ENCODE measurements around the gene PTPRB. TPM values are rescaled to one million over a fixed set of nuclear protein-coding genes. Genes with fewer than 3 reads are reported as not detected.

PTPRB gene
- total and polyA plus RNA-seq, 2 donors = 15.9 to 42.2 TPM

DNA sequence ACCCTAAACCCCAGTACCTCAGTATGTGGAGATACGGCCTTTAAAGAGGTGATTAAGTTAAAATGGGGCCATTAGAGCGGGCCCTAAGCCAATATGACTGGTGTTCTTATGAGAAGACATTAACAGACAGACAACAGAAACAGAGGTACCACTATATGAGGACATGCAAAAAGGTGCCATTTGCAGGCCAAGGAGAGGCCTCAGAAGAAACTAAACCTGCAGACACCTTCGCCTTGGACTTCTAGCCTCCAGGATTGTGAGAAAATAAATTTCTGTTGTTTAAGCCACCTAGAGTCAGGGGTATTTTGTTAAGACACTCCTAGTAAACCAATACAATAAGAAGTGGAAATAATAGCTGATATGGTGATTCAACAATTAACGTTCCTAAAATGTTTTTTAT is 32.6 kb downstream of the PTPRB start:
- Histone ChIP-seq H3K4me3 (ENCODE audit: low read depth, low read length) (no peak overlapping the region), H3K36me3 (ENCODE audit: insufficient read depth) (no peaks in the 10 kb centered on the region), H3K4me1 (ENCODE audit: insufficient read depth) (no peaks in the 10 kb centered on the region), H3K27ac (ENCODE audit: low read depth) (no peak overlapping the region)
- WGBS = 86% methylated on average over 4 of the region's 4 CpGs
- DNase-seq (ENCODE audit: extremely low spot score) = no peak

DNA sequence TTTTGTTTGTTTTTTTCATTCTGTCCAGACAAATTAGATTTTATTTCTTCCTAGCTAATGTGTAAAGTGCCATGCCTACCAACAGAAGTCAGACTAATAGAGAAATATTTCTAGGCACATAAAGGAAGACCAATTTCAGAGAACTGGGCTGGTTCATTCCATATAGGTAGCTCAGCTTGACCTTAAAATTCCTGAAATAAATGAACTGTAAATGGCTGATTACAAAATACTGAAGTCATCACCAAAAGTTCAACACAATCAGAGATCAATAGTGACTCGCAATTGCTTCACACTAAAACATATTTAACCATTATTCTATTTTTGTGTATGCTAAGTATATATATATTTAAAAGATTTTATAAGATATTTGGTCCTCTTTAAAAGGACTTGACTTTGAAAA is 34.2 kb downstream of the PTPRB start:
- Histone ChIP-seq H3K4me1 (ENCODE audit: insufficient read depth) (no peaks in the 10 kb centered on the region), H3K36me3 (ENCODE audit: insufficient read depth) (no peaks in the 10 kb centered on the region), H3K4me3 (ENCODE audit: low read depth, low read length) (no peak overlapping the region), H3K27ac (ENCODE audit: low read depth) (no peak overlapping the region)
- DNase-seq (ENCODE audit: extremely low spot score) = no peak
- 44% methylated on average over 1 of the region's 1 CpG for WGBS

DNA sequence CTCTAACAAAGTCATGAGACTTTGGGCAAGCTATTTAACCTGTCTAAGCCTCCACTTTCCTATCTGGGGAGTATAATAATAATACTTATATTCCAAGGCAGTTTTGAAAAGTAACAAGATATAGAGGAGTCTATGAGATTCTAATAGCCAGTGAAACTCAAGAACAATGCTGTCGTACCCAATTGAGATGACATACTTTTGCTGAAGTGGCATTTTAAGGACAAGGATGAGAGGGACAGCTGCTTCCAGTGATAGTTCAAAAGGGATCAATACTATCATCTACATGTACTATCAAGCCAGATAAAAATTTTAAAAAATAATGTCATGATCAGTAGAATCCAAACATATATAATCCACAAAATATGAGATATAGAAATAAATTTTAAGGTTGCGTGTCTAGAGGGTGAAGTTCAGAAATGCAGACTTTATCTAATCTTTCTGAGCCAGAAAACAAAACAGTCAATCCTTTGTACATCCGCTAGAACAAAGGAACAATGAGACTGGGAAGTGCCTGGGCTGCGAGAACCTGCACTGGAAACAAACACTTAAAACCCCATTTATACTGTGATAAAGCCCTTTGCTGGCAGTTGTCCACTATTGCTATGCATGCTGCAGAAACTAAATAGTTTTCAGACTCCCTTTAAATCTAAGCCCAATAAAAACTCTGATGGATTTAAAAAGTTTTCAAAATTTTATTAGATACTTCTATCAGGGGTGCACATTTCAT is 38.6 kb downstream of the PTPRB start:
- DNase-seq (ENCODE audit: extremely low spot score) = no peak
- Histone ChIP-seq H3K27ac (ENCODE audit: low read depth) (no peak overlapping the region), H3K4me3 (ENCODE audit: low read depth, low read length) (no peak overlapping the region), H3K36me3 (ENCODE audit: insufficient read depth) (no peaks in the 10 kb centered on the region), H3K4me1 (ENCODE audit: insufficient read depth) (no peaks in the 10 kb centered on the region)
- 35% methylated on average over 4 of the region's 4 CpGs for WGBS

DNA sequence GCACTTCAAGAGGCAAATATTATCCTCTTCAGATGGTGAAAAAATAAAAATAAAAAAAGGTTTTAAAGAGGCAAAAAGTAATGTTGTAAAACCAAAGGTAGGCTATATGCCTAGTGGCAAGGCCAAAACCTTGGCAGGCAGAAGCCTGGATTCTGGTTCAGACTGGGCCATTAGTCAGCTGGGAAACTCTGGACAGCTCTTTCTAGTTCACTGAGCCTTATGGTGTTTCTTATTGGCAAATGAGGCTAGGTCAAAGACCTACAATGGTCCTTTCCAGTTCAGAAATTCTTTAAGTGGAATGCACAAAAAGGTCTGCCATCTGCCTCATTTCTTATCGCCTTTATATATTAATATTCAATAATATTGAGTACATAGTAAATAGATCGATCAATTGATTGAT is 44.6 kb downstream of the PTPRB start:
- H3K27ac ChIP-seq (ENCODE audit: low read depth) = no peak overlapping the region
- no peak for DNase-seq (ENCODE audit: extremely low spot score)
- H3K4me1 ChIP-seq (ENCODE audit: insufficient read depth) = no peaks in the 10 kb centered on the region
- no peaks in the 10 kb centered on the region for H3K36me3 ChIP-seq (ENCODE audit: insufficient read depth)
- WGBS = 92% methylated on average over 2 of the region's 2 CpGs
- H3K4me3 ChIP-seq (ENCODE audit: low read depth, low read length) = no peak overlapping the region

DNA sequence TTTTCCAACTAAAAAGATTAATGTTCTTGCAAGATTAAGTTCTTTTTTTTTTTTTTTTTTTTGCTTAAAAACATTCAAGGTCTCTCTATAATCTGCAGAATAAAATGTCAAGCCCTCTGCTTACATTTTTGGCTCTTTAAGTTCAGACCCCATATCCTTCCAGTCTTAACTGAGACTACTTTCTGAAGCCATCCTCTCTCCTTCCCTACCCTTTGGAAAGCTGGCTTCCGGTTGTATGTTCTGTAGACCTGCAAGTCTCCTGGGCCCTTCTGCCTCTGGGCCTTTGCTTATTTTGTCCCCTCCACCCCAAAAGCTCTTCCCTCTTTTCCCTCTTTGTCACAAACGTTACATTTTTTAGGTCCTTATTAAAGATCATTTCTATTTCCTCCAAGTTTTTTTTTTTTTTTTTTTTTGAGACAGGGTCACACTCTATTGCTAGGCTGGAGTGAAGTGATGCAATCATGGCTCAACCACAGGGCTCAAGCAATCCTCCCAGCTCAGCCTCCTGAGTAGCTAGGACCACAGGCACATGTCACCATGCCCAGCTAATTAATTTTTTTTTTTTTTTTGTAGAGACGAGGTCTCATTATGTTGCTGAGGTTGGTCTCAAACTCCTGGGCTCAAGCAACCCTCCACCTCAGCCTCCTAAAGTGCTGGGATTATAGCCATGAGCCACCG is 46.5 kb downstream of the PTPRB start:
- H3K36me3 ChIP-seq (ENCODE audit: insufficient read depth) = no peaks in the 10 kb centered on the region
- WGBS = 83% methylated on average over 4 of the region's 4 CpGs
- H3K4me3 ChIP-seq (ENCODE audit: low read depth, low read length) = no peak overlapping the region
- no peaks in the 10 kb centered on the region for H3K4me1 ChIP-seq (ENCODE audit: insufficient read depth)
- no peak for DNase-seq (ENCODE audit: extremely low spot score)
- no peak overlapping the region for H3K27ac ChIP-seq (ENCODE audit: low read depth)

DNA sequence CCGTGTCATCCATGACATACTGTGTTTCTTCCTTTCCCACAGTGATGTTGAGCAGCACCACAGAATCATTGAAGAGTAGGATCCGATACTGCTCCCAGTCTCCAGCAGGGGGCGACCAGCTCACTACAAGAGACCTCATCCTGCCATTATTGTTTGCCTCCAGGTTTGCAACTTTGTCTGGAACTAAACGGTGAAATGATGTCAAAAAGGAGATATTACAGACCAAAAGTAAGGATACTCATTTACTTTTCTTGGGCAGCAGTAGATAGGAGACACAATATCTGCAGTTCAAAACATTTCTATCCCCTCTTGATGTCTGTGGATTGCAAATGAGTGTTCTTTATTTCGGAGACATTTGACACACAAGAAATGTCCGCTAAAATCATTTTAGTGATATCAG is 47.2 kb downstream of the PTPRB start:
- no peaks in the 10 kb centered on the region for H3K4me1 ChIP-seq (ENCODE audit: insufficient read depth)
- H3K27ac ChIP-seq (ENCODE audit: low read depth) = no peak overlapping the region
- WGBS = 27% methylated on average over 6 of the region's 6 CpGs
- H3K36me3 ChIP-seq (ENCODE audit: insufficient read depth) = no peaks in the 10 kb centered on the region
- H3K4me3 ChIP-seq (ENCODE audit: low read depth, low read length) = no peak overlapping the region
- no peak for DNase-seq (ENCODE audit: extremely low spot score)

DNA sequence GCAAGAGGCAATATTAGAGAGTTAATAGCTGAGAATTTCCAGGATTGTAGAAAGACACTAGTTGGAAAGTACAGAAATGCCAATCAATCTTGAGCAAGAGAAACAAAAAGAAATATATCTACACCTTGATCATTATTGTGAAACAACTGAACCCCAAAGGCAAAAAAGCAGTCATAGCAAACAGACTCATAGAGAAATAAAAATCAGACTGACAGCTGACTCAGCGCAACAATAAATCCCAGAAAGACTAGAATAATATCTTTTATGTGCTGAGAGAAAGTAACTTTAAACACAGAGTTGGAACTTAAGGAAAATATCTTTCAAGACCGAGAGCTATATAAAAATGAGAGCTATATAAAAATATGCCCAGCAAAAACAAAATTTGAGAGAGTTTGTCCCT is 52.9 kb downstream of the PTPRB start:
- WGBS = 88% methylated on average over 2 of the region's 2 CpGs
- H3K36me3 ChIP-seq (ENCODE audit: insufficient read depth) = no peaks in the 10 kb centered on the region
- DNase-seq (ENCODE audit: extremely low spot score) = no peak

DNA sequence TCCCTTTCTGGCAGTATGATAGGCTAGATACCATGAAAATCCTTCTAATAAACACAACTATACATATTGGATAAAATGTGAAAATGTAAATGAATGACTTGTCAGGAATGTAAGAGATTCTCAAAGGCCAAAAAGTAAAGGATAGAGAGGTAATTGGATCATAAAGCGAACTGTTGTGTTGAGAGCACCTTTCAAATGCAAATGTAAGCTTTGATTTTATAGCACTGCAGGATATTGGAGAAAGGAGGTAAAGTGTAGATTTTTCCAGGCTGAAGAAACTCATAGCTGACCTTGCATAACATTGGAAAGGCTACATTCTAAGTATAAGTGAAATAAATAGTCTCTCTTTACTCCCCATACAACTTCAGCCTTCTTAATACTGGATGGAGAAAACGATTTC is 54.0 kb downstream of the PTPRB start:
- Histone ChIP-seq H3K27ac (ENCODE audit: low read depth) (no peak overlapping the region), H3K4me3 (ENCODE audit: low read depth, low read length) (no peak overlapping the region), H3K36me3 (ENCODE audit: insufficient read depth) (no peaks in the 10 kb centered on the region), H3K4me1 (ENCODE audit: insufficient read depth) (no peaks in the 10 kb centered on the region)
- no peak for DNase-seq (ENCODE audit: extremely low spot score)
- 87% methylated on average over 2 of the region's 2 CpGs for WGBS

More for the DNA sequence above, 52.9 kb downstream of the PTPRB start:
- H3K27ac ChIP-seq (ENCODE audit: low read depth) = no peak overlapping the region
- no peak overlapping the region for H3K4me3 ChIP-seq (ENCODE audit: low read depth, low read length)
- no peaks in the 10 kb centered on the region for H3K4me1 ChIP-seq (ENCODE audit: insufficient read depth)

DNA sequence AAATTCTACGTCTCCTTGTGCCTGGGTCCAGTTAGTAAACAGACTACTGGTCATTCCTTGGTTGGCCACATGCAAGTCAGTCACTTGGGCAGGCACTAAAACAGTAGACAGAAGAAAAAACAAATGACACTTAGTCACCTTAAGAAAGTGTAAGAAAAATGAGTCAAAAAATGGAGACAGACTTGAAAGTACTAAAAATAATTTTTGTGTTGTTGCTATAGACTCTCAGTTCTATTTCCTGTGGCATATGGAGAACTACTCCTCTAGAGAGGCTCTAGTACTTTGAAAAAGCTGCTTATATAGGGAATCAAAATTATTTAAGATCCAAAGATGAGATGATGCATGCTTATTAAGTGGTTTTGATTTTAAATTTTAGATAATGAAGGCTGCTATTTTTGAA is 56.0 kb downstream of the PTPRB start:
- H3K36me3 ChIP-seq (ENCODE audit: insufficient read depth) = no peaks in the 10 kb centered on the region
- no peaks in the 10 kb centered on the region for H3K4me1 ChIP-seq (ENCODE audit: insufficient read depth)
- no peak overlapping the region for H3K27ac ChIP-seq (ENCODE audit: low read depth)
- no peak overlapping the region for H3K4me3 ChIP-seq (ENCODE audit: low read depth, low read length)
- DNase-seq (ENCODE audit: extremely low spot score) = no peak
- 86% methylated on average over 1 of the region's 1 CpG for WGBS

DNA sequence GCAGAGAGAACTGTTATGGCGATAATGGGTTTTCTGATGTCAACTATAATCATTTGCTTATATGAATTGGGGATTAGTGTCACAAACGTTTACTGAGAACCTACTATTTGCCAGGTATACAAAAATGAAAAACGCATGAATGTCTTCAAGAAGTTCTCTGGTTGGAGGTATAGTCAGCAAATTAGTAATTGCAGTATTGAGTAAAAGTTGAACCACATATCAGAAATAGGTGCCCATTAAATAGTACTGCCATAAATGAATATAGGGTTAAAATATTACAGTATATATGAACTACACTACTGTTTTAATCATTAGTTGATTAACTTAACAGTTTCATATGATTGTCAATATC is 60.0 kb downstream of the PTPRB start:
- DNase-seq (ENCODE audit: extremely low spot score) = no peak
- 25% methylated on average over 3 of the region's 3 CpGs for WGBS
- H3K4me1 ChIP-seq (ENCODE audit: insufficient read depth) = no peaks in the 10 kb centered on the region
- H3K36me3 ChIP-seq (ENCODE audit: insufficient read depth) = no peaks in the 10 kb centered on the region
- no peak overlapping the region for H3K4me3 ChIP-seq (ENCODE audit: low read depth, low read length)
- H3K27ac ChIP-seq (ENCODE audit: low read depth) = no peak overlapping the region

DNA sequence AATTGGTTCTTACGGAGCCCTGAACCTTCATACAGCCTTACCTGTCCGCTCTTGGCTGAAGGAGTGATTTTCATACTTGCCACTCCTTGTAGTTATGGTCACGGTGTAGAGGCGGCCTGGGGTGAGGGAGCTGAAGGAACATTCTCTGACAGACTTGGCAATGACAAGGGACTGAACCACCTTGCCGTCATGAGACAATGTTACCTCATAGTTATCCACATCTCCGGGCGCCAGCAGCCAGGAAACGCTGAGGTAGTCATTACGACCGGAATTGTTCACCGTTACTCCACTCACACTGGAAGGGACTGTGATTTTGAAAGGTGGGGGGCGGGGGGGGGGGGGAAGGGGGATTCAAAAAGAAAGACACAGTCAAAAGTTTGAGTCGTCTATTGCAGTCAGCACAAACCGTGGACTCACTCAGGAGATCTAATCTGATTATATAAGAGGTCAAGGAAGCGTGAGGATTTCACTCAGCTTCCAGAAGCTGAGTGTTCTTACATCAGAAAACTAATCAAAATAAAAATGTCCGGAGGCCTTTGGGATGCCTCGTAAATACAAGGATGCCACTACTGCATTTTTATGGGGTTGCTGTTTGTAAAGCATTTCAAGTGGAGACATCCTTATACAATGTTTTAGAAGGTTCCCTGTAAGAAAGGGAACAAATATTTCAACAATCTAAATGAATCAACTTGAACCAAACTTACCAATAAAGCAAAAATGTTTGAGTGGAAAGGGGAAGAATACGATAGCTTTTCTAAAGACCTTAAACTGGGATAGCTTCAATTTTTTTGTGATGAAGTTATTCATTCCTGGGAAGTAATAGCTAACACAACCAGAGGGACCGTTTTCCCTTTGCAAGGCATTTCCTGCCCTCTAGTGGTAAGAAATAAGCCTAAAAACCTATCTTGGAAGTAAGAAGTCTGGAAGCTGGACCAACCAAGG is 60.6 kb downstream of the PTPRB start:
- no peak overlapping the region for H3K27ac ChIP-seq (ENCODE audit: low read depth)
- WGBS = 61% methylated on average over 19 of the region's 19 CpGs
- DNase-seq (ENCODE audit: extremely low spot score) = peak; percentile 66
- no peaks in the 10 kb centered on the region for H3K4me1 ChIP-seq (ENCODE audit: insufficient read depth)
- no peaks in the 10 kb centered on the region for H3K36me3 ChIP-seq (ENCODE audit: insufficient read depth)
- no peak overlapping the region for H3K4me3 ChIP-seq (ENCODE audit: low read depth, low read length)

DNA sequence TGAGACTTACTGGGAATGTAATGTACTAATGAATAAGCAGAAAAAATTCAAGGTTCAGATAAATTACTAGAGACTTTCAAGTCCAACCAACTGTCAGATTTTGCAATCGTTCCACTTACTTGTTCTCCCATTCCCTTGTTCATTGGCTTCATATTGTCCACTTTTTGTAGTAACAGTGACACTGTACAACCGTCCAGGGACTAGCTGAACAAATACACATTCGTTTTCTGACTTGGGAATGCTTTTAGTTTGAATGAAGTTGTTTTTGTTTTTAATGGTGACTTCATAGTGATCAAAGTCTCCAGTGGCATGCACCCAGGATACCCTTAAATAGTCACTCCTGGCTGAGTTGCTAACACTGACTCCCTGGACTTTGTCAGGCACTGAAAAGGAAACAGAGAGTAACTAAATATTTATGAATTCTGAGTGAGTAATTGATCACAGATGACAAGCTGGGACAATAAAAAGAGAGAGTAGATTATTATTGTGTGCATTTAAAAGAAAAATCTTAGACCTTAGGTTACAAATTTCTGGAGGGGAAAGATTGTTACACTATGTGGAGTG is 65.4 kb downstream of the PTPRB start:
- DNase-seq (ENCODE audit: extremely low spot score) = no peak
- Histone ChIP-seq H3K36me3 (ENCODE audit: insufficient read depth) (no peaks in the 10 kb centered on the region), H3K4me1 (ENCODE audit: insufficient read depth) (no peaks in the 10 kb centered on the region), H3K27ac (ENCODE audit: low read depth) (no peak overlapping the region), H3K4me3 (ENCODE audit: low read depth, low read length) (no peak overlapping the region)
- 29% methylated on average over 3 of the region's 3 CpGs for WGBS

DNA sequence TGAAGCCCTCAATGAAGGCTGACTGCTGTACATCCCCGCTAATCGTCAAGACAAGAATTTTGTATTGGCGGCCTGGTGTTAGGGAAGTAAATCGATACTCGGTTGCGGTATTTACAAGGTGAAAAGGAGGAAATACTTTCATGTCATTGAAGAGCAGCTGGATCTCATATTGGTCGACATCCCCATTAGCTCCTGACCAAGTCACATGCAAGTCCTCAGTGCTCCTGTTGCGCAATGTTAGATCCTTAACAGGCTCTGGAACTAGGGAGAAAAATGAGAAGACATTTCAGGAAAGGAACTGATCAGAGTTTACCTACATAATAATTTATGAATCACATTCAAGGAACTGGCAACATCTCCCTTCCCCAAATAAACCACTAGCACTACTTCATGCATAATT is 66.2 kb downstream of the PTPRB start:
- H3K4me1 ChIP-seq (ENCODE audit: insufficient read depth) = no peaks in the 10 kb centered on the region
- no peak for DNase-seq (ENCODE audit: extremely low spot score)
- H3K4me3 ChIP-seq (ENCODE audit: low read depth, low read length) = no peak overlapping the region
- no peak overlapping the region for H3K27ac ChIP-seq (ENCODE audit: low read depth)
- WGBS = 91% methylated on average over 8 of the region's 8 CpGs
- no peaks in the 10 kb centered on the region for H3K36me3 ChIP-seq (ENCODE audit: insufficient read depth)

Measured in urinary bladder (tissue), 4 donors.